Astrocyte of the hippocampus (primary cell): ENCODE data around the gene ZC3H18.

Experiments
- DNase-seq: peaks from one replicate; pipeline ENCODE4 v3.0.0; 2011; ENCODE audit warnings: low read depth, low spot score

The ZC3H18 gene

GRCh38 chr16:88549671-88550245 lies 20.4 kb upstream of the ZC3H18 start:
- no peak for DNase-seq

- no peak for DNase-seq
Observed at GRCh38 chr16:88550246-88550661, 19.9 kb upstream of the ZC3H18 start.

- no peak for DNase-seq
Observed at GRCh38 chr16:88552166-88552565, 18.0 kb upstream of the ZC3H18 start.

- no peak for DNase-seq
Observed at GRCh38 chr16:88552815-88553214, 17.4 kb upstream of the ZC3H18 start.

- no peak for DNase-seq
Observed at GRCh38 chr16:88553739-88554138, 16.5 kb upstream of the ZC3H18 start.

- DNase-seq: no peak
Observed at GRCh38 chr16:88554711-88555264, 15.4 kb upstream of the ZC3H18 start.

- DNase-seq: no peak
Observed at GRCh38 chr16:88556294-88556988, 13.8 kb upstream of the ZC3H18 start.

- DNase-seq: peak; percentile 65
Observed at GRCh38 chr16:88558457-88559442, 11.5 kb upstream of the ZC3H18 start.

- DNase-seq: peak; percentile 60
Observed at GRCh38 chr16:88560714-88561484, 9.3 kb upstream of the ZC3H18 start.

GRCh38 chr16:88561485-88562359 lies 8.5 kb upstream of the ZC3H18 start:
- peak; percentile 77 for DNase-seq

- DNase-seq: peak; percentile 71
Observed at GRCh38 chr16:88566158-88566557, 4.0 kb upstream of the ZC3H18 start.

GRCh38 chr16:88568710-88569613 lies 1.2 kb upstream of the ZC3H18 start:
- DNase-seq: no peak

GRCh38 chr16:88569614-88569984 lies 604 bp upstream of the ZC3H18 start:
- DNase-seq: no peak

- DNase-seq: no peak
Observed at GRCh38 chr16:88570691-88571092, 489 bp downstream of the ZC3H18 start.

GRCh38 chr16:88575251-88575650 lies 5.0 kb downstream of the ZC3H18 start:
- DNase-seq: no peak

- DNase-seq: no peak
Observed at GRCh38 chr16:88576307-88576706, 6.1 kb downstream of the ZC3H18 start.

GRCh38 chr16:88577166-88577565 lies 7.0 kb downstream of the ZC3H18 start:
- no peak for DNase-seq

- no peak for DNase-seq
Observed at GRCh38 chr16:88578446-88579313, 8.5 kb downstream of the ZC3H18 start.
